HCT116 (cell line): Measurements from ENCODE around the gene PDE6H. TPM values are rescaled to one million over a fixed set of nuclear protein-coding genes. Genes with fewer than 3 reads are reported as not detected.

Source experiments
- ATAC-seq: fragments of 200-7000 bp; cut with Tn5 transposase; 2 replicates; pipeline ENCODE4 v1.9.1; 2020; ENCODE audit warnings: mild to moderate bottlenecking, moderate library complexity
- BruUV-seq: library from RNA; stranded (reverse); fragments of 400-500 nt; replicated peaks from 2 replicates; lab custom pipeline; 2021; lab: Mats Ljungman, UMichigan
- CTCF ChIA-PET: fragments of 300-600 bp; sonication (Branson Sonifier 250); formaldehyde crosslinking; loops from one replicate; lab custom pipeline; 2021; ENCODE audit warnings: antibody characterized with exemption; lab: Charles Lee
- POLR2A ChIA-PET: fragments of 300-600, 350-600 bp; sonication (Branson Sonifier 250); formaldehyde crosslinking; loops from one replicate; lab custom pipeline; 2021; ENCODE audit warnings: antibody characterized with exemption; lab: Charles Lee
- RAD21 ChIA-PET, 2 experiments: fragments of 300-600 bp; sonication (Branson Sonifier 250); formaldehyde crosslinking; loops; one replicate each; lab custom pipeline; 2023; ENCODE audit warnings: low total read pairs in 2 of 2; ENCODE audit not compliant: uncharacterized antibody in 2 of 2, unreplicated experiment in 2 of 2, low non-redundant PET in 1 of 2; lab: Charles Lee
- DNase-seq: peaks from one replicate; pipeline ENCODE4 v3.0.0-alpha.2; 2010; ENCODE audit warnings: low read depth, low spot score
- H2AFZ ChIP-seq: fragments of 200-600 bp; shearing (Covaris generic), sonication (generic); 2 replicates; pipeline ENCODE4 v1.6.1; 2017; ENCODE audit warnings: low read depth, mixed run types, mixed read lengths, antibody characterized with exemption, low read length; ENCODE audit not compliant: poor library complexity, severe bottlenecking
- H3K27ac ChIP-seq: 2 replicates; pipeline ENCODE4 v1.5.1; 2012; ENCODE audit warnings: low read depth, low read length
- H3K27me3 ChIP-seq: fragments of 200-600 bp; sonication (generic); 2 replicates; pipeline ENCODE4 v1.6.1; 2016; ENCODE audit warnings: mixed run types, low read length, mixed read lengths; ENCODE audit not compliant: insufficient read depth
- H3K36me3 ChIP-seq, 2 experiments: fragments of 200-500 bp in 1 of 2; fragments of 200-600 bp in 1 of 2; sonication (Bioruptor generic) in 1 of 2; sonication (generic) in 1 of 2; 2 replicates each; pipeline versions ENCODE4 v1.5.1 to v1.6.1; 2014 to 2016; ENCODE audit warnings: low read length in 2 of 2, inconsistent platforms in 1 of 2, mixed read lengths in 1 of 2, mixed run types in 1 of 2; ENCODE audit not compliant: insufficient read depth in 2 of 2, control insufficient read depth in 1 of 2
- H3K4me1 ChIP-seq, 2 experiments: fragments of 200-600 bp in 1 of 2; sonication (generic) in 1 of 2; 2 replicates each; pipeline versions ENCODE4 v1.5.1 to v1.6.1; 2012 to 2017; ENCODE audit warnings: low read length in 2 of 2, inconsistent platforms in 1 of 2, mild to moderate bottlenecking in 1 of 2, mixed read lengths in 1 of 2, mixed run types in 1 of 2, moderate library complexity in 1 of 2; ENCODE audit not compliant: insufficient read depth in 2 of 2, control insufficient read depth in 1 of 2
- H3K4me2 ChIP-seq: fragments of 200-600 bp; sonication (generic); 2 replicates; pipeline ENCODE4 v1.6.1; 2017; ENCODE audit warnings: mixed run types, low read length, mixed read lengths
- H3K4me3 ChIP-seq, 2 experiments: fragments of 200-600 bp in 1 of 2; sonication (generic) in 1 of 2; replicated peaks in 1 of 2; 2 replicates each; pipeline ENCODE4 v1.5.1; 2011 to 2016; ENCODE audit warnings: low read length in 2 of 2, control low read depth in 1 of 2, low read depth in 1 of 2, mild to moderate bottlenecking in 1 of 2, mixed read lengths in 1 of 2, mixed run types in 1 of 2
- H3K79me2 ChIP-seq: fragments of 200-600 bp; sonication (generic); 2 replicates; pipeline ENCODE4 v1.6.1; 2017; ENCODE audit warnings: mild to moderate bottlenecking, mixed run types, low read length, moderate library complexity, mixed read lengths; ENCODE audit not compliant: insufficient read depth
- H3K9ac ChIP-seq: fragments of 200-600 bp; sonication (generic); 2 replicates; pipeline ENCODE4 v1.6.1; 2016; ENCODE audit warnings: low read length, mixed read lengths
- H3K9me2 ChIP-seq: fragments of 200-600 bp; sonication (generic), shearing (Covaris generic); 2 replicates; pipeline ENCODE4 v1.6.1; 2017; ENCODE audit warnings: mixed run types, mild to moderate bottlenecking, moderate library complexity; ENCODE audit not compliant: insufficient read depth
- H3K9me3 ChIP-seq, 2 experiments: fragments of 200-500 bp in 1 of 2; fragments of 200-600 bp in 1 of 2; sonication (Bioruptor generic) in 1 of 2; sonication (generic) in 1 of 2; 2 replicates each; pipeline ENCODE4 v1.6.1; 2014 to 2017; ENCODE audit warnings: low read length in 2 of 2, mixed read lengths in 2 of 2, inconsistent platforms in 1 of 2, low read depth in 1 of 2, mild to moderate bottlenecking in 1 of 2, mixed run types in 1 of 2, moderate library complexity in 1 of 2; ENCODE audit not compliant: control insufficient read depth in 1 of 2, insufficient read depth in 1 of 2
- H4K20me1 ChIP-seq: fragments of 200-600 bp; sonication (generic), shearing (Covaris generic); 2 replicates; pipeline ENCODE4 v1.6.1; 2017; ENCODE audit warnings: mixed run types, mild to moderate bottlenecking, moderate library complexity; ENCODE audit not compliant: insufficient read depth
- ATF3 ChIP-seq: IDR thresholded peaks from 2 replicates; pipeline ENCODE4 v1.6.1; 2012
- CBX3 ChIP-seq: IDR thresholded peaks from 2 replicates; pipeline ENCODE4 v1.6.1; 2012; ENCODE audit warnings: low read depth
- CEBPB ChIP-seq: IDR thresholded peaks from 2 replicates; pipeline ENCODE4 v1.6.1; 2012; ENCODE audit warnings: low read depth
- ELF1 ChIP-seq: IDR thresholded peaks from 2 replicates; pipeline ENCODE4 v1.6.1; 2012; ENCODE audit warnings: low read depth, borderline replicate concordance
- FOSL1 ChIP-seq: IDR thresholded peaks from 2 replicates; pipeline ENCODE4 v1.6.1; 2012; ENCODE audit warnings: low read depth
- POLR2A ChIP-seq: IDR thresholded peaks from 2 replicates; pipeline ENCODE4 v1.7.0; 2011; ENCODE audit warnings: borderline replicate concordance; ENCODE audit not compliant: insufficient read depth, insufficient read length; ENCODE audit errors: extremely low read depth
- SP1 ChIP-seq: IDR thresholded peaks from 2 replicates; pipeline ENCODE4 v1.6.1; 2012; ENCODE audit warnings: low read depth
- TCF7L2 ChIP-seq: IDR thresholded peaks from 2 replicates; pipeline ENCODE4 v1.7.0; 2011; ENCODE audit warnings: borderline replicate concordance, inconsistent platforms; ENCODE audit not compliant: insufficient read depth, insufficient read length; ENCODE audit errors: extremely low read depth
- ZBTB33 ChIP-seq: IDR thresholded peaks from 2 replicates; pipeline ENCODE4 v1.6.1; 2011; ENCODE audit warnings: mild to moderate bottlenecking, low read length, moderate library complexity; ENCODE audit not compliant: insufficient replicate concordance; ENCODE audit errors: extremely low read depth
- ZFX ChIP-seq: fragments of 450-650 bp; IDR thresholded peaks from 2 replicates; pipeline ENCODE4 v1.6.1; 2017
- intact Hi-C: fragments of 100-400 bp; cut with micrococcal nuclease; formaldehyde crosslinking; loops from 2 replicates; pipeline ENCODE4 v1.10.0; 2022
- total RNA-seq: library from RNA; stranded (reverse); gene quantifications from one replicate; pipeline ENCODE4 v1.2.1, GENCODE V29; 2021; ENCODE audit not compliant: unreplicated experiment

The PDE6H gene
- total RNA-seq, 1 experiment from 2014 or later, result not detected

- Histone ChIP-seq H3K27ac (no peak overlapping the region), H4K20me1 (no peaks in the 10 kb centered on the region), H3K4me3 (no peak overlapping the region), H3K27me3 (peaks cover 77% of the 10 kb centered on the region), H3K4me2 (no peak overlapping the region), H2AFZ (no peak overlapping the region), H3K4me1 (no peaks in the 10 kb centered on the region), H3K36me3 (no peaks in the 10 kb centered on the region), H3K79me2 (no peaks in the 10 kb centered on the region), H3K9ac (no peak overlapping the region), H3K9me3 (no peaks in the 10 kb centered on the region), H3K9me2 (no peaks in the 10 kb centered on the region)
- ChIA-PET CTCF (no interaction called here), RAD21 (no interaction called here), POLR2A (no interaction called here)
- no peak for ATAC-seq
- BruUV-seq, result no TSS peak
- intact Hi-C loops, result no loop called here
- DNase-seq, result no peak
- TF ChIP-seq CBX3 (no peak), FOSL1 (no peak), SP1 (no peak), POLR2A (no peak), ELF1 (no peak), CEBPB (no peak), ATF3 (no peak), ZBTB33 (no peak), ZFX (no peak), TCF7L2 (no peak)
These were observed 31.6 kb downstream of the PDE6H start for GRCh38 chr12:15004421-15004820.
